Skeletal muscle tissue (tissue), 4 donors: ENCODE measurements around the gene REX1BD. TPM values are rescaled to one million over a fixed set of nuclear protein-coding genes. Genes with fewer than 3 reads are reported as not detected.

Experiments
- H3K27ac ChIP-seq: one replicate; pipeline ENCODE4 v1.7.0; 2013; ENCODE audit warnings: mild to moderate bottlenecking, low read depth, low read length, inconsistent platforms
- H3K27me3 ChIP-seq, 3 donors: one replicate each; pipeline ENCODE4 v1.7.0; 2013; ENCODE audit warnings: low read length in 3 of 3; ENCODE audit not compliant: control insufficient read depth in 3 of 3, insufficient read depth in 3 of 3
- H3K36me3 ChIP-seq, 3 donors: one replicate each; pipeline ENCODE4 v1.7.0; 2013; ENCODE audit warnings: low read length in 3 of 3; ENCODE audit not compliant: control insufficient read depth in 3 of 3, insufficient read depth in 3 of 3
- H3K4me1 ChIP-seq, 3 donors: one replicate each; pipeline ENCODE4 v1.7.0; 2013; ENCODE audit warnings: low read length in 3 of 3, mild to moderate bottlenecking in 3 of 3; ENCODE audit not compliant: control insufficient read depth in 3 of 3, insufficient read depth in 3 of 3
- H3K4me3 ChIP-seq, 3 donors: one replicate each; pipeline ENCODE4 v1.7.0; 2013; ENCODE audit warnings: low read length in 3 of 3
- H3K9ac ChIP-seq, 3 donors: one replicate each; pipeline ENCODE4 v1.7.0; 2013; ENCODE audit warnings: low read length in 3 of 3, mild to moderate bottlenecking in 3 of 3, moderate library complexity in 2 of 3, low read depth in 1 of 3
- H3K9me3 ChIP-seq, 3 donors: one replicate each; pipeline ENCODE4 v1.7.0; 2013; ENCODE audit warnings: low read length in 3 of 3; ENCODE audit not compliant: control insufficient read depth in 3 of 3
- total RNA-seq: library from RNA; depleted of rRNA; stranded (reverse); fragments of >200 nt; gene quantifications from one replicate; pipeline ENCODE4 v1.2.3, GENCODE V29; 2014
- donor health status: Osteomylitis.

The REX1BD gene
- total RNA-seq, 1 donor from 2014 or later, result 26.6 TPM

- Histone ChIP-seq H3K27ac (peak within 1 kb of the TSS; percentile 91), H3K27me3 (no peaks in the 10 kb centered on the region), H3K4me1 (peaks cover 16 to 20% (median 19%) of the 10 kb centered on the region in 3 donors), H3K36me3 (peaks cover 0 to 1% (median 0%) of the 10 kb centered on the region in 3 donors), H3K4me3 (peak within 1 kb of the TSS; percentile 89 to 96 (median 94)), H3K9me3 (no peaks in the 10 kb centered on the region), H3K9ac (peak within 1 kb of the TSS; percentile 91 to 94 (median 93))
Measured at GRCh38 chr19:18557411-18558201, 31.0 kb upstream of the REX1BD start, which contains the start of gene KXD1. Gene KXD1 (plus strand): TSS chr19:18557870. CDS start chr19:18562057, 4,187 bp downstream.

GRCh38 chr19:18558202-18558555 lies 30.4 kb upstream of the REX1BD start:
- Histone ChIP-seq H3K4me3 (peak overlapping the region; percentile 89 to 96 (median 94)), H3K9me3 (no peaks in the 10 kb centered on the region), H3K9ac (peak overlapping the region; percentile 91 to 94 (median 93)), H3K27ac (peak overlapping the region; percentile 91), H3K27me3 (no peaks in the 10 kb centered on the region), H3K36me3 (peaks cover 2 to 4% (median 3%) of the 10 kb centered on the region in 3 donors), H3K4me1 (peaks cover 16 to 20% (median 19%) of the 10 kb centered on the region in 3 donors)

GRCh38 chr19:18558604-18559003 lies 30.0 kb upstream of the REX1BD start:
- Histone ChIP-seq H3K4me3 (peak overlapping the region; percentile 89 to 96 (median 94)), H3K27me3 (no peaks in the 10 kb centered on the region), H3K9me3 (no peaks in the 10 kb centered on the region), H3K36me3 (peaks cover 4 to 7% (median 6%) of the 10 kb centered on the region in 3 donors), H3K9ac (peak overlapping the region; percentile 91 to 94 (median 93)), H3K4me1 (peaks cover 16 to 20% (median 19%) of the 10 kb centered on the region in 3 donors), H3K27ac (peak overlapping the region; percentile 91)

- Histone ChIP-seq H3K9ac (no peak overlapping the region), H3K36me3 (peaks cover 11 to 12% (median 11%) of the 10 kb centered on the region in 3 donors), H3K4me3 (no peak overlapping the region), H3K4me1 (peaks cover 16 to 20% (median 19%) of the 10 kb centered on the region in 3 donors), H3K27me3 (no peaks in the 10 kb centered on the region), H3K9me3 (no peaks in the 10 kb centered on the region), H3K27ac (no peak overlapping the region)
Measured at GRCh38 chr19:18559685-18560084, 28.9 kb upstream of the REX1BD start.

GRCh38 chr19:18562086-18562485 lies 26.5 kb upstream of the REX1BD start:
- no peaks in the 10 kb centered on the region for H3K9me3 ChIP-seq
- H3K4me1 ChIP-seq, result peaks cover 16 to 20% (median 19%) of the 10 kb centered on the region in 3 donors
- peak overlapping the region in 2 of 3 donors; percentile 6 to 62 for H3K9ac ChIP-seq
- H3K27ac ChIP-seq, result peak overlapping the region; percentile 82
- no peaks in the 10 kb centered on the region for H3K27me3 ChIP-seq
- peaks cover 20 to 22% (median 20%) of the 10 kb centered on the region in 3 donors for H3K36me3 ChIP-seq
- peak overlapping the region in 1 of 3 donors; percentile 22 for H3K4me3 ChIP-seq

- H3K27me3 ChIP-seq, result no peaks in the 10 kb centered on the region
- peaks cover 40 to 44% (median 41%) of the 10 kb centered on the region in 3 donors for H3K36me3 ChIP-seq
- H3K9me3 ChIP-seq, result no peaks in the 10 kb centered on the region
- H3K4me3 ChIP-seq, result no peak overlapping the region
- H3K4me1 ChIP-seq, result peaks cover 3 to 8% (median 4%) of the 10 kb centered on the region in 3 donors
- no peak overlapping the region for H3K9ac ChIP-seq
- no peak overlapping the region for H3K27ac ChIP-seq
Measured at GRCh38 chr19:18566953-18567352, 21.6 kb upstream of the REX1BD start.

- Histone ChIP-seq H3K4me3 (no peak overlapping the region), H3K4me1 (peaks cover 16 to 21% (median 16%) of the 10 kb centered on the region in 3 donors)
Measured at GRCh38 chr19:18568367-18568766, 20.2 kb upstream of the REX1BD start.

GRCh38 chr19:18571564-18572344 lies 16.8 kb upstream of the REX1BD start, which contains the start of gene UBA52:
Gene UBA52 (plus strand): TSS chr19:18571857. CDS start chr19:18573301, 1,444 bp downstream.
- Histone ChIP-seq H3K27ac (peak within 1 kb of the TSS; percentile 96), H3K4me1 (peaks cover 18 to 24% (median 18%) of the 10 kb centered on the region in 3 donors), H3K36me3 (peaks cover 54 to 60% (median 56%) of the 10 kb centered on the region in 3 donors), H3K27me3 (no peaks in the 10 kb centered on the region), H3K9me3 (no peaks in the 10 kb centered on the region), H3K9ac (peak within 1 kb of the TSS; percentile 89 to 95 (median 91)), H3K4me3 (peak within 1 kb of the TSS; percentile 78 to 98 (median 90))

More at GRCh38 chr19:18568367-18568766, 20.2 kb upstream of the REX1BD start:
- H3K27ac ChIP-seq, result no peak overlapping the region
- no peaks in the 10 kb centered on the region for H3K27me3 ChIP-seq
- peaks cover 42 to 45% (median 42%) of the 10 kb centered on the region in 3 donors for H3K36me3 ChIP-seq
- H3K9me3 ChIP-seq, result no peaks in the 10 kb centered on the region
- H3K9ac ChIP-seq, result no peak overlapping the region

GRCh38 chr19:18574691-18575291 lies 13.8 kb upstream of the REX1BD start:
- H3K27me3 ChIP-seq, result no peaks in the 10 kb centered on the region
- H3K36me3 ChIP-seq, result peaks cover 35 to 40% (median 37%) of the 10 kb centered on the region in 3 donors

More at GRCh38 chr19:18574691-18575291, 13.8 kb upstream of the REX1BD start:
- no peaks in the 10 kb centered on the region for H3K9me3 ChIP-seq
- no peak overlapping the region for H3K9ac ChIP-seq
- no peak overlapping the region for H3K27ac ChIP-seq
- H3K4me3 ChIP-seq, result no peak overlapping the region
- peaks cover 18 to 24% (median 18%) of the 10 kb centered on the region in 3 donors for H3K4me1 ChIP-seq
